HFF-Myc (cell line): ENCODE measurements around the gene C3orf33.

Experiments used
- DNase-seq: peaks from one replicate; pipeline ENCODE4 v3.0.0-alpha.2; 2011; ENCODE audit warnings: low read depth; ENCODE audit errors: extremely low read depth
- H3K4me3 ChIP-seq: replicated peaks from 2 replicates; pipeline ENCODE4 v1.5.1; 2011; ENCODE audit warnings: low read depth, mild to moderate bottlenecking, control low read depth, low read length
- TF ChIP-seq, protein P1 (sequence below): IDR thresholded peaks from 2 replicates; pipeline ENCODE4 v1.5.1; 2012; ENCODE audit warnings: mild to moderate bottlenecking, low read depth, low read length, control low read depth; ENCODE audit errors: missing control alignments

C3orf33 gene

DNA sequence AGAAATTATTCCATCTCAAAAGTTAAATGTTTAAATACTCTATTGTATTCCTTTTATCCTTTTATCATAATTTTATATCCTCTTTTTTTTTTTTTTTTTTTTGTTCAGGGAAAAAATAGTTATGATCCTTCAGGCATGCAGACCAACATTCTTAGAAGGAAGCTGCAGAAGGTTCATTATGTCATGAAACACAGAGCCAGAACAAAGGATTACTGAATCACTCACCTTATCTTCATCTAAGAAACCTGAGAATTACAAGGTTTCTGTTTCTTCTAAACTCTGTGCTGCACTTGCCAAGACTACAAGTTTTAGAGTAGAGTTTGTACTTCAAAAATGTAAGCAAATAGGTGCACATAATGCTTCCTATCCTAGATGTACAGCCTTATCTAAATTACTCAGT lies 64.5 kb downstream of the C3orf33 start:
- DNase-seq = no peak
- no peak overlapping the region for H3K4me3 ChIP-seq
- TF ChIP-seq, protein P1, sequence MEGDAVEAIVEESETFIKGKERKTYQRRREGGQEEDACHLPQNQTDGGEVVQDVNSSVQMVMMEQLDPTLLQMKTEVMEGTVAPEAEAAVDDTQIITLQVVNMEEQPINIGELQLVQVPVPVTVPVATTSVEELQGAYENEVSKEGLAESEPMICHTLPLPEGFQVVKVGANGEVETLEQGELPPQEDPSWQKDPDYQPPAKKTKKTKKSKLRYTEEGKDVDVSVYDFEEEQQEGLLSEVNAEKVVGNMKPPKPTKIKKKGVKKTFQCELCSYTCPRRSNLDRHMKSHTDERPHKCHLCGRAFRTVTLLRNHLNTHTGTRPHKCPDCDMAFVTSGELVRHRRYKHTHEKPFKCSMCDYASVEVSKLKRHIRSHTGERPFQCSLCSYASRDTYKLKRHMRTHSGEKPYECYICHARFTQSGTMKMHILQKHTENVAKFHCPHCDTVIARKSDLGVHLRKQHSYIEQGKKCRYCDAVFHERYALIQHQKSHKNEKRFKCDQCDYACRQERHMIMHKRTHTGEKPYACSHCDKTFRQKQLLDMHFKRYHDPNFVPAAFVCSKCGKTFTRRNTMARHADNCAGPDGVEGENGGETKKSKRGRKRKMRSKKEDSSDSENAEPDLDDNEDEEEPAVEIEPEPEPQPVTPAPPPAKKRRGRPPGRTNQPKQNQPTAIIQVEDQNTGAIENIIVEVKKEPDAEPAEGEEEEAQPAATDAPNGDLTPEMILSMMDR = no peak

DNA sequence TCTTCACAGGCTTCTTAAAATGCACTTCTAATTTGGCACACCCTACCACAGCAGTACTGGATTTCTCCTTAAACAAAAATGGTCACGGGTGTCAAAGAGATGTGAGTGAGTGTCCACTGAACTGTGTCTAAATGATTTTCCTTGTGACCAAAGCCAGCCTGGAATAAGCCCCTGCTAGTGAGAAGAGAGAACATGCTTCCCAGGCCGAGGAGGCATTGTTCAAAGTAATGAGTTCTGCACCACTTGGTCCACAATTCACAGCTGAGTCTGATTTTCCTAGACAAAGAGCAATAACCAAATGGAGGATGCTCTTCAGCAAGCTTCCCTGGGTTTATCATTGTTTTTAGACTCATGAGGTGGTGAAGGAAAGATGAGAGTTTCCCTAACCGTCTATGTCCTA lies 65.0 kb downstream of the C3orf33 start:
- TF ChIP-seq, protein P1 = no peak
- no peak for DNase-seq

DNA sequence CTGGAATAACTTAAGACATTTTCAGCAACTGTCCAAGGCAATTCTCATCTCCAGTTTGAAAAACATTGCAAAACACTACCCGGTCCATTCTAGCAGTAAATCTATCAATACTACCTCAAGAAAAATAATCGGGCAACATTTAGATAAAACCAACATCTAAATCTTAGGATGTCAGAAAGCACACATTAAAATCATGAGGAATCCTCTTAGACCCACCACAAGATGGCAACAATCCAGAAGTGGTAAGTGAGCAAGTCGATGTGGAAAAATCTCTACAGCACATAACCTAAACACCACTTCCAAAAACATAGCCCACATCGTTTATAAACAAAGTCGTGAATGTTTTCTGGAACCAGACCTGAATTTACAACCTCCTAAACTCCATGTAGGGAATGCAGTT lies 66.9 kb downstream of the C3orf33 start:
- no peak for DNase-seq
- no peak overlapping the region for H3K4me3 ChIP-seq
- TF ChIP-seq, protein P1 = no peak

More for the DNA sequence above, 65.0 kb downstream of the C3orf33 start:
- H3K4me3 ChIP-seq = no peak overlapping the region

DNA sequence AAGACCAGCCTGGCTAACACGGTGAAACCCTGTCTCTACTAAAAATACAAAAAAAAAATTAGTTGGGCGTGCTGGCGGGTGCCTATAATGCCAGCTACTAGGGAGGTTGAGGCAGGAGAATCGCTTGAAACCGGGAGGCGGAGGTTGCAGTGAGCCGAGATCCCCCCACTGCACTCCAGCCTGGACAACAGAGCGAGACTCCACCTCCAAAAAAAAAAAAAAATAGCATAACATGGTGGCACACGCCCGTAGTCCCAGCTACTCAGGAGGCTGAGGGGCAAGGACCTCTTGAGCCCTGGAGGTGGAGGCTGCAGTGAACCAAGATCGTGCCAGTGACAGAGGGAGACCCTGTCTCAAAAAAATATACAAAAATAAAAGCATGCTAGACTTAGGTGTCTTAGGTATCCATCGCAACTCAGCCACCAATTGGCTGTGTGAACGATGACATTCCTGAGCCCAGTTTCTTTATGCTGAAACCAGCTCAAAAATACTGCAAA lies 67.5 kb downstream of the C3orf33 start:
- no peak for DNase-seq
- TF ChIP-seq, protein P1 = no peak
- no peak overlapping the region for H3K4me3 ChIP-seq

DNA sequence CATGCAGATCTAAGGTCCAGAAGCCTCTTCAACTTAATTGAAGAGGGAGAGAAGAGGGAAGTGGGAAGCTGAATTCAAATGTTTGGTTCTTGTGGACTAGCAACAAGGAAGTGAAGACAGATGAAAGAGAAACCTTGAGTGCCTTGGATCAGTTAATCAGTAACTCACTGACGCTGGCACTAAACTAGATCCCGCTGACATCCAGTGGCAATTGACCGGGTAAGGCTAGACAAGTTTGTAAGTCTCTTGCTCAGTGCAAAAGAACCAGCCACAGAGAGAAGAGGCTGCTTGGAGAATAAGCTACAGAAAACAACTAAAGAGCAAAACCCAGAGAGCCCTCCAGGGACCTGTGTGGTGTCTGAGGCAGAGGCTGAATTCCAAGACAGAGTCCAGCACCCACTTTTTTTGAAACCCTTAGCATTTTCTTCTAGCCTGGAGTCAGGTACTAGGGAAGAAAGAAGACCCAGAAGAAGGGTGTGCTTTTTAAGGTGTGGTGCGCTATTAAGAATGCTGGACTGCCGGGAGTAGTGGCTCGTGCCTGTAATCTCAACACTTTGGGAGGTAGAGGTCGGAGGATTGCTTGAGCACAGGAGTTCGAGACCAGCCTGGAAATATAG lies 68.1 kb downstream of the C3orf33 start:
- DNase-seq = no peak
- TF ChIP-seq, protein P1 = no peak
- no peak overlapping the region for H3K4me3 ChIP-seq

DNA sequence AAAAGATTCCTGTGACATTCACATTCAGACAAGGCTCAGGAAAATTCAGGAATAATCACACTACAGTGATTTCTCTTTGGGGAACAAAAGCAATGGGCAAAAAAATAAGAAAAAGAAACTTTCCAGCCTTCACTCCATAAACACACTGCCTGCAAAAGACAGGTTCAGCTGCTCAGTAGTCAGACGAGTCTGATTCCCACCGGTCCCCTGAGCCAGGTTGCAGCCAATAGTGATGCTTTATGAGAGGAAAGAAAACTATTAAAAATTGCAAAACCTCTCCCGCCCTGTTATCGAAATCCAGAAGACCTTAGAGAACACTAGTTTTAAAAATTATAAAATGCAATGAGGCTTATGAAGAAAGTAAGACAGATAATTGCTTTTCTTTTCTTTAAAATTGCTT lies 69.7 kb downstream of the C3orf33 start:
- DNase-seq = no peak
- TF ChIP-seq, protein P1 = no peak

DNA sequence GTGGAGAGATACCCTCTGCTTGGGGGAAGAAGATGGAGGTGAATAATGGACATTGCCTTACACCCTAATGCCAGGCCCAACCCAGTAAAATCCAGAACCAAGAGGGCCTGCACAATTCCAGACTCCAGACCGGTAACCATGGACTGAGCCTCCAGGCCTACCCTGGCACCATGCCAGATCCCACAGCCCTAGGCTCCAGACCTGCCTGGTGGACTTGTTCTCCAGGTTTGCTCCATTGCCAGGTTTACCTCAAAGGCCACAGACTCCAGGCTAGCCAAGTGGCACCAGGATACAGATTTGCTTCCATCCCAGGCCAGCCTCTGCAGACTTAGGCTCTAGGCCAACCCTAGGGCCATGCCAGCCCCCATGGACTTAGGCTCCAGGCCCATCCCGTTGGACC lies 75.2 kb downstream of the C3orf33 start:
- DNase-seq = no peak
- no peak overlapping the region for H3K4me3 ChIP-seq

More for the DNA sequence above, 69.7 kb downstream of the C3orf33 start:
- H3K4me3 ChIP-seq = no peak overlapping the region

More for the DNA sequence above, 75.2 kb downstream of the C3orf33 start:
- TF ChIP-seq, protein P1 = no peak
